ENCODE results near the gene COBLL1. TPM values are rescaled to one million over a fixed set of nuclear protein-coding genes. Genes with fewer than 3 reads are reported as not detected.
A peak's percentile ranks its signal among the peaks of the same experiment; 100 is the strongest.

Gene COBLL1
- total and polyA plus RNA-seq, 2 donors (not counting 1 experiment from before 2014, with no cell fraction given), result 10.1 to 11.9 TPM

DNA sequence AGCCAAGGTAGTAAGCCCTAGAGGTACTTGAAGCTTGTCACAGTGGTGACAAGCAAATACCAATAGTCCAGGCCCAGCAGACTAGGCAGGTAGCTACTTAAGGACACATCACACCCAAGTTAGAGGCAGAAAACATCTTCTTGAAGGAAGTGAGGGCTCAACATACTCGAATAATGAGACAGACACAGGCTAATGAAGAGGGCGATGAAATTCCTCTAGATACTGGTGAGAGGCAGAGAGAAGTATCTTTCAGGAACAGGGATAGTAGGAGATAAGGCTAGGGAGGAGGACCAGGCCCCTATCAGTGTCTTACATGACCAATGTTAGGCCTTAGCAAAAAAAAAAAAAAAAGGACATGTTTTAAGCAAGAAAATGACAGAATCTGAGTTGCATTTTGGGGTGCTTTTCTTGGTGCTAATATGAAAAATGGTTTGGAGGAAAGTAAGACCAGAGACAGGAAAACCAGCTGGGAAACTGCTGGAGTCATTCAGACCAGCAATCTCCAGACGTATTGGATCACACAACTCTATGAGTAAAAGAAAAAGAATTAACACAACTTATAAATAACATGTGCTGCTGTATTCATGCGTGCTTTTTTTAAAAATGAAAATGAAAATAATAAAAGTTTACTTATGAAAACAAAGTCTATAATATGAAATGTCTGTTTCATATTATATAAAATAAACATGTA, 37.7 kb downstream of the COBLL1 start:
- Histone ChIP-seq H3K79me2 (ENCODE audit: control insufficient read depth, insufficient read depth, low read length) (no peaks in the 10 kb centered on the region), H4K20me1 (ENCODE audit: control insufficient read depth, extremely low read depth, insufficient read depth, low read length) (no peaks in the 10 kb centered on the region), H3K36me3 (ENCODE audit: control insufficient read depth, insufficient read depth, low read length) (no peaks in the 10 kb centered on the region), H3K9ac (ENCODE audit: insufficient read depth, low read length) (no peak overlapping the region), H3K4me3 (replicated peaks in 1 of 4; ENCODE audit: control extremely low read depth in 1 of 4, insufficient read depth in 1 of 4, low read depth in 3 of 4, low read length in 4 of 4) (no peak overlapping the region), H2AFZ (ENCODE audit: low read length) (peak overlapping the region; percentile 38), H3K27me3 (ENCODE audit: control insufficient read depth, insufficient read depth, low read length) (no peaks in the 10 kb centered on the region), H3K27ac (ENCODE audit: insufficient read depth, low read length) (peak overlapping the region; percentile 22), H3K4me2 (ENCODE audit: extremely low read depth, insufficient read depth, low read length) (peak overlapping the region; percentile 41), H3K4me1 (ENCODE audit: control insufficient read depth, extremely low read depth, insufficient read depth, low read length) (peaks cover 4% of the 10 kb centered on the region), H3K9me3 (ENCODE audit: control insufficient read depth, insufficient read depth, low read depth, low read length) (no peaks in the 10 kb centered on the region)
- peak in 1 of 2 donors; percentile 20 for DNase-seq (ENCODE audit: low read depth in 2 of 2)
- TF ChIP-seq, protein P1, sequence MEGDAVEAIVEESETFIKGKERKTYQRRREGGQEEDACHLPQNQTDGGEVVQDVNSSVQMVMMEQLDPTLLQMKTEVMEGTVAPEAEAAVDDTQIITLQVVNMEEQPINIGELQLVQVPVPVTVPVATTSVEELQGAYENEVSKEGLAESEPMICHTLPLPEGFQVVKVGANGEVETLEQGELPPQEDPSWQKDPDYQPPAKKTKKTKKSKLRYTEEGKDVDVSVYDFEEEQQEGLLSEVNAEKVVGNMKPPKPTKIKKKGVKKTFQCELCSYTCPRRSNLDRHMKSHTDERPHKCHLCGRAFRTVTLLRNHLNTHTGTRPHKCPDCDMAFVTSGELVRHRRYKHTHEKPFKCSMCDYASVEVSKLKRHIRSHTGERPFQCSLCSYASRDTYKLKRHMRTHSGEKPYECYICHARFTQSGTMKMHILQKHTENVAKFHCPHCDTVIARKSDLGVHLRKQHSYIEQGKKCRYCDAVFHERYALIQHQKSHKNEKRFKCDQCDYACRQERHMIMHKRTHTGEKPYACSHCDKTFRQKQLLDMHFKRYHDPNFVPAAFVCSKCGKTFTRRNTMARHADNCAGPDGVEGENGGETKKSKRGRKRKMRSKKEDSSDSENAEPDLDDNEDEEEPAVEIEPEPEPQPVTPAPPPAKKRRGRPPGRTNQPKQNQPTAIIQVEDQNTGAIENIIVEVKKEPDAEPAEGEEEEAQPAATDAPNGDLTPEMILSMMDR (conservative IDR thresholded peaks at IDR 0.05 in 1 of 2, IDR thresholded peaks at IDR 0.05 in 1 of 2; ENCODE audit: low read depth in 1 of 2, low read length in 2 of 2), result no peak
- TF ChIP-seq EZH2 (IDR thresholded peaks at IDR 0.05; ENCODE audit: low read length, missing control alignments), result no peak

DNA sequence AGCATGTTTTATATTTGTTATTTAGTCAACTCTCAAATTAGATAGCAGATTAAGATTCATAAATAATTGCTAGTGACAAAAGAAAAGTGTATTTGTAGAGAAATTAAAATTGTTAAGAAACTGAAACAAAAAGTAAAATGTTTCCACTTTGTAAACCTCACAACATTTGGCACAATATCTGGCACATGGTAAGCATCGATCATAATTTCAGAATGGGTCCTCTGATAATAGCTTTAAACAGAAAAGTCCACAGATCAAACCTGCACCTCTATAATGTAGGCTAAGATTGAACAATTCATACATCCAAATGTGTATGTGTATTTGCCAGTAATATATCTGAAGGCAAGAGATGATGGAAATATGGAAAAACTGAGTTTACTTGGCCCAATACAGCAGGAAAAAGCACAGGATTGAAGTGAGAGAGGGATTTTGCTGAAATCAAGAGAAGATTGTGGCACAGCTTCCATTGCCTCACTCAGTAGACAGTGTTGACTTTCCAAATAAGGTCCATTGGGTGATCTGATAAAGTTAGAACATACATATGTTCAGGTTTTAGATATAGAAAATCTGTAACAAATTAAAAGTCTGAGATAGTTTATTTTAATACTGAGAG, 39.4 kb downstream of the COBLL1 start:
- peaks cover 4% of the 10 kb centered on the region for H3K4me1 ChIP-seq (ENCODE audit: control insufficient read depth, extremely low read depth, insufficient read depth, low read length)
- H4K20me1 ChIP-seq (ENCODE audit: control insufficient read depth, extremely low read depth, insufficient read depth, low read length), result no peaks in the 10 kb centered on the region
- no peak for DNase-seq (ENCODE audit: low read depth in 2 of 2)
- H3K9me3 ChIP-seq (ENCODE audit: control insufficient read depth, insufficient read depth, low read depth, low read length), result no peaks in the 10 kb centered on the region
- H3K4me2 ChIP-seq (ENCODE audit: extremely low read depth, insufficient read depth, low read length), result peak overlapping the region; percentile 7
- no peak overlapping the region for H3K9ac ChIP-seq (ENCODE audit: insufficient read depth, low read length)
- H3K36me3 ChIP-seq (ENCODE audit: control insufficient read depth, insufficient read depth, low read length), result no peaks in the 10 kb centered on the region
- peak overlapping the region; percentile 34 for H2AFZ ChIP-seq (ENCODE audit: low read length)
- H3K4me3 ChIP-seq (replicated peaks in 1 of 4; ENCODE audit: control extremely low read depth in 1 of 4, insufficient read depth in 1 of 4, low read depth in 3 of 4, low read length in 4 of 4), result no peak overlapping the region
- H3K27ac ChIP-seq (ENCODE audit: insufficient read depth, low read length), result no peak overlapping the region
- no peaks in the 10 kb centered on the region for H3K79me2 ChIP-seq (ENCODE audit: control insufficient read depth, insufficient read depth, low read length)
- no peaks in the 10 kb centered on the region for H3K27me3 ChIP-seq (ENCODE audit: control insufficient read depth, insufficient read depth, low read length)
- TF ChIP-seq EZH2 (IDR thresholded peaks at IDR 0.05; ENCODE audit: low read length, missing control alignments), result no peak
- TF ChIP-seq, protein P1 (conservative IDR thresholded peaks at IDR 0.05 in 1 of 2, IDR thresholded peaks at IDR 0.05 in 1 of 2; ENCODE audit: low read depth in 1 of 2, low read length in 2 of 2), result no peak

DNA sequence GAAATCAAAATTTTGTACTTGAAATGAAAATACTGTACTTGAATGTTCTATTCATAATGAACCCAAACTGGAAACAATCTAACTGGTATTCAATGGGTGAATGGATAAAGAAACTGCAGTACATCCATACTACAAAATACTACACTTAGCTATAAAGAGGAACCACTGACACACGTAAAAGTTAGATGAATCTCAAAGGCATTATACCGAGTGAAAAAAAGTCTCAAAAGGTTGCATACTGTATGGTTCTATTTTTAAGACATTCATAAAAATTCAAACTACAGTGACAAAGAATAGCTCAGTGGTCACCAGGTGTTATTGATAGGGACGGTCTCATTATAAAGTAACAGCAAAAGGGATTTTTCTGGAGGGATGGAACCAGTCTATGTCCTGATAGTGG, 41.1 kb downstream of the COBLL1 start:
- DNase-seq (ENCODE audit: low read depth in 2 of 2), result no peak
- Histone ChIP-seq H3K4me3 (replicated peaks in 1 of 4; ENCODE audit: control extremely low read depth in 1 of 4, insufficient read depth in 1 of 4, low read depth in 3 of 4, low read length in 4 of 4) (no peak overlapping the region), H4K20me1 (ENCODE audit: control insufficient read depth, extremely low read depth, insufficient read depth, low read length) (no peaks in the 10 kb centered on the region), H3K79me2 (ENCODE audit: control insufficient read depth, insufficient read depth, low read length) (no peaks in the 10 kb centered on the region), H3K36me3 (ENCODE audit: control insufficient read depth, insufficient read depth, low read length) (no peaks in the 10 kb centered on the region), H3K4me2 (ENCODE audit: extremely low read depth, insufficient read depth, low read length) (no peak overlapping the region), H3K27ac (ENCODE audit: insufficient read depth, low read length) (no peak overlapping the region), H3K4me1 (ENCODE audit: control insufficient read depth, extremely low read depth, insufficient read depth, low read length) (peaks cover 4% of the 10 kb centered on the region), H3K27me3 (ENCODE audit: control insufficient read depth, insufficient read depth, low read length) (no peaks in the 10 kb centered on the region), H3K9me3 (ENCODE audit: control insufficient read depth, insufficient read depth, low read depth, low read length) (no peaks in the 10 kb centered on the region), H3K9ac (ENCODE audit: insufficient read depth, low read length) (no peak overlapping the region), H2AFZ (ENCODE audit: low read length) (no peak overlapping the region)
- no peak for TF ChIP-seq EZH2 (IDR thresholded peaks at IDR 0.05; ENCODE audit: low read length, missing control alignments)
- TF ChIP-seq, protein P1 (conservative IDR thresholded peaks at IDR 0.05 in 1 of 2, IDR thresholded peaks at IDR 0.05 in 1 of 2; ENCODE audit: low read depth in 1 of 2, low read length in 2 of 2), result no peak

Data from fibroblast of lung (primary cell).